PC-3 (cell line): ENCODE data around the gene KCNK16.

ENCODE experiments used
- EZH2 ChIP-seq: fragments of 300-600 bp; sonication (generic); IDR thresholded peaks from one replicate; pipeline ENCODE4 v1.6.1; 2017; ENCODE audit warnings: antibody characterized with exemption, mild to moderate bottlenecking, low read length; ENCODE audit not compliant: unreplicated experiment
- TF ChIP-seq, protein P1 (sequence below): fragments of 300-600 bp; sonication (generic); conservative IDR thresholded peaks from 2 replicates; pipeline ENCODE4 v1.5.1; 2017; ENCODE audit warnings: antibody characterized with exemption, low read depth, mild to moderate bottlenecking, low read length

DNA sequence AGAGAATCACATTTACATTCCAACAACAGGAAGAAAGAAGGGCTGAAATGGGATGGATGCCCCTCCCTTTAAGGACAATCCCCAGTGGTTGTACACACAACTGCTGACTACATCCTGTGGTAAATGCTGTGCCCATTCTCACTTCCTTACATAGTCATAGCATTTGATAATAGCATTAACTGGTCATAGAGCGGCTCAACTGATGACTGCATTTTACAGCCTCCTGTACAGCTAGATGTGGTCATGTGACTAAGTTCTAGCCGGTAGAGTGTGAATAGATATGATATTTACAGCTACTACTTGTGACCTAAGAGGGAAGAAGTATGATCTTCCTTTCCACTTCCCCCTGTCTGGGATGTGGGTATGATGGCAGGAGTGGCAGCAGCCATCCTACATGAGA is 33.0 kb downstream of the KCNK16 start:
- no peak for TF ChIP-seq EZH2
- TF ChIP-seq, protein P1, sequence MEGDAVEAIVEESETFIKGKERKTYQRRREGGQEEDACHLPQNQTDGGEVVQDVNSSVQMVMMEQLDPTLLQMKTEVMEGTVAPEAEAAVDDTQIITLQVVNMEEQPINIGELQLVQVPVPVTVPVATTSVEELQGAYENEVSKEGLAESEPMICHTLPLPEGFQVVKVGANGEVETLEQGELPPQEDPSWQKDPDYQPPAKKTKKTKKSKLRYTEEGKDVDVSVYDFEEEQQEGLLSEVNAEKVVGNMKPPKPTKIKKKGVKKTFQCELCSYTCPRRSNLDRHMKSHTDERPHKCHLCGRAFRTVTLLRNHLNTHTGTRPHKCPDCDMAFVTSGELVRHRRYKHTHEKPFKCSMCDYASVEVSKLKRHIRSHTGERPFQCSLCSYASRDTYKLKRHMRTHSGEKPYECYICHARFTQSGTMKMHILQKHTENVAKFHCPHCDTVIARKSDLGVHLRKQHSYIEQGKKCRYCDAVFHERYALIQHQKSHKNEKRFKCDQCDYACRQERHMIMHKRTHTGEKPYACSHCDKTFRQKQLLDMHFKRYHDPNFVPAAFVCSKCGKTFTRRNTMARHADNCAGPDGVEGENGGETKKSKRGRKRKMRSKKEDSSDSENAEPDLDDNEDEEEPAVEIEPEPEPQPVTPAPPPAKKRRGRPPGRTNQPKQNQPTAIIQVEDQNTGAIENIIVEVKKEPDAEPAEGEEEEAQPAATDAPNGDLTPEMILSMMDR, result no peak
